GM13977 (cell line): ENCODE results near the gene APOC3.

Experiments used
- DNase-seq: peaks from one replicate; pipeline ENCODE4 v3.0.0; 2012; ENCODE audit warnings: low spot score
- in situ Hi-C: fragments of 300-500 bp; cut with MboI; formaldehyde crosslinking; loops from one replicate; pipeline ENCODE4 v1.12.0; 2022; ENCODE audit warnings: low sequenced_read_pairs, low pct_unique_long_range_greater_than_20kb, mixed read lengths, inconsistent platforms; ENCODE audit not compliant: unreplicated experiment
- TF ChIP-seq, protein P1 (sequence below): IDR thresholded peaks from 2 replicates; pipeline ENCODE4 v1.5.1; 2012; ENCODE audit warnings: mild to moderate bottlenecking, control low read depth; ENCODE audit not compliant: insufficient read depth; ENCODE audit errors: extremely low read depth, missing control alignments

APOC3 gene

DNA sequence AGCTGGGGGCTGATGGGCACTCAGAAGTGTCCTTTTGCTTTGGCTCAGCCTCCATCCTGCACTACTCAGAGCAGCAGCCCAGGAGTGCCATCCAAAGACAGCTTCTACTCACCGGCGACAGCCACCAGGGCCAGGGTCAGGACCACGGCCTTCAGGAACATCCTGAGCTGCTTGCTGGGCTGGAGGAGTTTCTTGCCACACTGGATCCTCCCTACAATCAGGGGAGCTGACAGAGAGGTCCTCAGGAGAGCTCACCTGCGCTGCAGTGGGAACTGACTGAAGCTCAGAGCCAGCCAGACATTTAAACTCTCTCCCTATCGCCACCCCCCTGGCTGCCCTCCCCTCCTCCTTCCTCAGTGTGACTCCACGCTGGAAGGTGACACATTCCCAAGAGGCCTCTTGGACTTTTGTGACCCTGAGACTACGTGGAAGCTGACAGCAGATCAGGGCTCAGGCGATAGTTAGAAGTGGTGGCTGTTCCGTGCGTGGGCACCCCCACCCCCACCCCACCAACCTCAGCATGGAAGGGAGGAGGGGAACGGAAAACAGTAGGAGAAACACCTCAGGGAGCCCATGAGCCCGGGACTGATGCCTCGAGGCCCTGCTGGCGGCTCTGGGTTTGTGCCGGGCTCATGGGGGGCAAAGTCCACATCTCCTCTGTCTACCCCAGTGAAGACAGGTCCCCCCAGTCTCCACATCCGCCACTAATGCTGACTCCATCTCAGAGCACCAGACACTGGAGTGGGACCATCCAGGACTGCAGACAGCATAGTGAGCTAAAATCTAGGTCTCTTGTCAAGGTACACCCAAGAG, 6.5 kb upstream of the APOC3 start, which contains the start of gene APOA4:
TSS of gene APOA4 (minus strand) at position 274 of the 813 bp plus-strand sequence. CDS start at position 161, 113 bp downstream.
- DNase-seq = no peak
- TF ChIP-seq, protein P1, sequence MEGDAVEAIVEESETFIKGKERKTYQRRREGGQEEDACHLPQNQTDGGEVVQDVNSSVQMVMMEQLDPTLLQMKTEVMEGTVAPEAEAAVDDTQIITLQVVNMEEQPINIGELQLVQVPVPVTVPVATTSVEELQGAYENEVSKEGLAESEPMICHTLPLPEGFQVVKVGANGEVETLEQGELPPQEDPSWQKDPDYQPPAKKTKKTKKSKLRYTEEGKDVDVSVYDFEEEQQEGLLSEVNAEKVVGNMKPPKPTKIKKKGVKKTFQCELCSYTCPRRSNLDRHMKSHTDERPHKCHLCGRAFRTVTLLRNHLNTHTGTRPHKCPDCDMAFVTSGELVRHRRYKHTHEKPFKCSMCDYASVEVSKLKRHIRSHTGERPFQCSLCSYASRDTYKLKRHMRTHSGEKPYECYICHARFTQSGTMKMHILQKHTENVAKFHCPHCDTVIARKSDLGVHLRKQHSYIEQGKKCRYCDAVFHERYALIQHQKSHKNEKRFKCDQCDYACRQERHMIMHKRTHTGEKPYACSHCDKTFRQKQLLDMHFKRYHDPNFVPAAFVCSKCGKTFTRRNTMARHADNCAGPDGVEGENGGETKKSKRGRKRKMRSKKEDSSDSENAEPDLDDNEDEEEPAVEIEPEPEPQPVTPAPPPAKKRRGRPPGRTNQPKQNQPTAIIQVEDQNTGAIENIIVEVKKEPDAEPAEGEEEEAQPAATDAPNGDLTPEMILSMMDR = no peak
- in situ Hi-C loops = no loop called here

- no peak for DNase-seq
- in situ Hi-C loops = no loop called here
- TF ChIP-seq, protein P1 = no peak
Measured at GRCh38 chr11:116825434-116825833, 4.3 kb upstream of the APOC3 start.

DNA sequence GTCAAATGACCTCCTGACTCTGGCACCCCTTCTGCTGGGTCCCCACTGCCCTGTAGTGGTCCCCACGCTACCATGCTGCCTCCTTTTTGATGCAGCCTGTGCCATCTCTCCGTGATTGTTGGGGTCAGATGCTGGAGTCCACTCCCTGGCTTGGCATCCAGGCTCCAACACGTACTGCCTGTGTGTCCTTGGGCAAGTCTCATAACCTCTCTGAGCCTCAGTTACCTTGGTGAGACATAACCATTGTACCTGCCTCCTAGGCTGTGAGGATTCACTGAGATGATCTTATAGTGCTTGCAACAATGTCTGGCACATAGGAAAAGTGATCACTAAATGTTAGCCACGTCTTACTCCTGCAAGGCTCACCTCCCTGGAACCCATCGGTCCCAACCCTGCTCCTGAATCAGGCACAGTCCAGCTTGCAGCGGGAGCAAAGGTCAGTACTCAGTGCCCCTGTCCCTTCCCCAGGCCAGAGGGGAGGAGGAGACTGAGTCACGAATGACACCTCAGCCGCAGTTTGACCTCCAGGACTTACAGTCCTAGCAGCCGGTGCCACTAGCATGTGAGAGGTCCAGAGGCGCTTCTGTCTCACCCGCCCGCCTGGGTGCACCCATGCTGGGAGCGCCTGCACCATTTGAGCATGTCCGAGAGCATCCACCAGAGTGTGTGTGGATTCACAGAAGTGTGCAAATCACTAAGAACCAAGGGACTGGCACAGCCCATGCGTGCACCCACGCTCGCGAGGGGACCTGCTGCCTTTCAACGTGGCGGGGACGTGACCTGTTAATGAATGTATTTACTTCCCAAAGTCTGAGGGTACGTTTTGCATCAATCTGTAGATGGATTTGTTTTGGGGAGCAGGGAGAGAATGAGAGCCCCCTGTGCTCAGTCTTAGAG, 3.6 kb upstream of the APOC3 start:
- in situ Hi-C loops = no loop called here
- TF ChIP-seq, protein P1 = no peak
- DNase-seq = no peak

DNA sequence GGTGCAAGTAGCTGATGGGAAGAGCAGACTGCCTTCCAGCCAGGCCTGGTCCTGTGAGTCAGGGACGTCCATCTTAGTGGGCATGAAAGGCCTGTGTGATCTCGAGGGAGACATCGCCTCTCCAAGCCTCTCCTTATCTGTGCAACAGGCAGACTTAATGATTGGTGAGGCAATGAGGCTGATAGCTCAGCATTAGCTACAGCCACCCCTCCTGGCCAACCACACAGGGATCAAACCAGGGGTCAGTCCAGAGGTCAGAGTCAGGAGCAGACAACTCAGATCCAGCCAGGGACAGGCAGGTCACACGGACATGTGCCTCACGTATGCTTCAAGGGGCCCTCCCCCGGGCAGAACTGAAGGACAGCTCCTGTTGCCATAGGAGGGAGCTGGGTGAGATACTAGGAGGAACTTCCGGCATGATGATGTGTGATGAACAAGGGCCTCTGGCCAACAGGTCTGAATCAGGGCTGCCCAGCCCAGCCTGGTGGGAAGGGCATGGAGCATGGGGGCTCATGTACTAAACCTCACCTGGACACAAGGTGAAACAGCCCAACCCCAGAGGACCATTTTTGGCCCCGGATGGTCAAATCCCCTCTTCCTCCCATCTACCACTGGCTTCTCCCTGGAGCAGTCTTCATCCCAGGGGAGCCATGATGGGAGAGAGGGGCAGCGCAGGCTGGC, 2.8 kb upstream of the APOC3 start:
- TF ChIP-seq, protein P1 = no peak
- no peak for DNase-seq

GRCh38 chr11:116827461-116827860, 2.2 kb upstream of the APOC3 start:
- DNase-seq = no peak
- in situ Hi-C loops = no loop called here
- TF ChIP-seq, protein P1 = no peak

More for the DNA sequence above, 2.8 kb upstream of the APOC3 start:
- in situ Hi-C loops = no loop called here
